ENCODE results near the gene ZNF280A.

Gene ZNF280A

GRCh38 chr22:22547692-22548300, 27.7 kb upstream of the ZNF280A start:
- no peak overlapping the region for H3K4me3 ChIP-seq
- no peak overlapping the region for H3K9ac ChIP-seq (ENCODE audit: insufficient read length)
- no peak overlapping the region for H3K27ac ChIP-seq
- H3K36me3 ChIP-seq (ENCODE audit: insufficient read depth, low read length): peaks cover 50% of the 10 kb centered on the region
- TF ChIP-seq POLR2AphosphoS5 (IDR thresholded peaks at IDR 0.05; ENCODE audit: borderline replicate concordance, low read depth, low read length): no peak
- TF ChIP-seq FOXP2 (optimal IDR thresholded peaks at IDR 0.05; ENCODE audit: control extremely low read depth, extremely low read length, insufficient read depth): no peak
- H3K9me3 ChIP-seq (ENCODE audit: low read depth, low read length): no peaks in the 10 kb centered on the region
- DNase-seq (ENCODE audit: low read depth, low spot score): no peak

- no peak for DNase-seq (ENCODE audit: low read depth, low spot score)
- Histone ChIP-seq H3K36me3 (ENCODE audit: insufficient read depth, low read length) (peaks cover 45% of the 10 kb centered on the region; the same call in 1 of the 2 replicates), H3K9ac (ENCODE audit: insufficient read length) (no peak overlapping the region), H3K27ac (no peak overlapping the region), H3K9me3 (ENCODE audit: low read depth, low read length) (no peaks in the 10 kb centered on the region), H3K4me3 (no peak overlapping the region)
- no peak for TF ChIP-seq POLR2AphosphoS5 (IDR thresholded peaks at IDR 0.05; ENCODE audit: borderline replicate concordance, low read depth, low read length)
- TF ChIP-seq FOXP2 (optimal IDR thresholded peaks at IDR 0.05; ENCODE audit: control extremely low read depth, extremely low read length, insufficient read depth): no peak
- TF ChIP-seq EZH2 (IDR thresholded peaks at IDR 0.05): no peak
Measured at GRCh38 chr22:22547226-22547625, 27.2 kb upstream of the ZNF280A start.

GRCh38 chr22:22546490-22546889, 26.4 kb upstream of the ZNF280A start:
- no peak overlapping the region for H3K4me3 ChIP-seq
- peaks cover 40% of the 10 kb centered on the region; the same call in 1 of the 2 replicates for H3K36me3 ChIP-seq (ENCODE audit: insufficient read depth, low read length)
- H3K9ac ChIP-seq (ENCODE audit: insufficient read length): no peak overlapping the region
- no peak for TF ChIP-seq EZH2 (IDR thresholded peaks at IDR 0.05)
- no peak for TF ChIP-seq FOXP2 (optimal IDR thresholded peaks at IDR 0.05; ENCODE audit: control extremely low read depth, extremely low read length, insufficient read depth)
- no peak for TF ChIP-seq POLR2AphosphoS5 (IDR thresholded peaks at IDR 0.05; ENCODE audit: borderline replicate concordance, low read depth, low read length)
- no peak overlapping the region for H3K27ac ChIP-seq
- DNase-seq (ENCODE audit: low read depth, low spot score): no peak
- H3K9me3 ChIP-seq (ENCODE audit: low read depth, low read length): no peaks in the 10 kb centered on the region

- H3K9me3 ChIP-seq (ENCODE audit: low read depth, low read length): no peaks in the 10 kb centered on the region
Measured at GRCh38 chr22:22545084-22545483, 25.0 kb upstream of the ZNF280A start.

DNA sequence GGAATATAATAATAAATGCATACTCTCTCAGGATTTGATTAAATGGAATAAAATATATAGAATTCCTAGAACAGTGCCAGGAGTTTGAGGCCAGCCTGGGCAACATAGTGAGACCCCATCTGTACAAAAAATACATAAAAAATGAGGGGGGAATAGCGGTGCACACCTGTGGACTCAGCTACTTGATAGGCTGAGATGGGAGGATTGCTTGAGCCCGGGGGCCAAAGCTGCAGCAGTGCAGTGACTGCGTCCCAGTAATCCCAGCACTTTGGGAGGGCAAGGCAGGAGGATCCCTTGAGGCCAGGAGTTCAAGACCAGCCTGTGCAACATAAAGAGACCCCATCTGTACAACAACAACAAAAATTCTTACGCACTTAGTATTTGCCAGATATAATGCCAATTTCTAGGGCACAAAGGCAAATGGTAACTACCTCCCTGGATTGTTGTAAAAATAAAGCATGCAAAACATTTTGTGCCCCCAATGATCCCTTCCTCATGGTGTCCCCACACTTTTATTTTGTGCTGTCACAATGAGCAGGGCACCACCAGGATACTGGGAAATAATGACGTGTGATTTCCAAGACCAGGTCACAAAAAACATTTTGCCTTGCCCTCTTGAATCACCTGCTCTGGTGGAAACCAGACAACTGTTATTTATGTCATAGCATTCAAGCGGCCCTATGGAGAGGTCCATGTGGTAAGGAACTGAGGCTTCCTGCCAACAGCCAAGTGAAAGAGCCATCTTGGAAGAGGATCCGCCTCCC, 18.3 kb upstream of the ZNF280A start:
- Histone ChIP-seq H3K9me3 (ENCODE audit: low read depth, low read length) (no peaks in the 10 kb centered on the region), H3K9ac (ENCODE audit: insufficient read length) (no peak overlapping the region), H3K4me3 (no peak overlapping the region), H3K36me3 (ENCODE audit: insufficient read depth, low read length) (no peaks in the 10 kb centered on the region), H3K27ac (no peak overlapping the region)
- no peak for TF ChIP-seq EZH2 (IDR thresholded peaks at IDR 0.05)
- no peak for DNase-seq (ENCODE audit: low read depth, low spot score)

More at GRCh38 chr22:22545084-22545483, 25.0 kb upstream of the ZNF280A start:
- Histone ChIP-seq H3K9ac (ENCODE audit: insufficient read length) (no peak overlapping the region), H3K27ac (no peak overlapping the region), H3K4me3 (no peak overlapping the region), H3K36me3 (ENCODE audit: insufficient read depth, low read length) (peaks cover 27% of the 10 kb centered on the region; the same call in 1 of the 2 replicates)
- DNase-seq (ENCODE audit: low read depth, low spot score): no peak
- TF ChIP-seq FOXP2 (optimal IDR thresholded peaks at IDR 0.05; ENCODE audit: control extremely low read depth, extremely low read length, insufficient read depth) (no peak), EZH2 (IDR thresholded peaks at IDR 0.05) (no peak), POLR2AphosphoS5 (IDR thresholded peaks at IDR 0.05; ENCODE audit: borderline replicate concordance, low read depth, low read length) (no peak)

DNA sequence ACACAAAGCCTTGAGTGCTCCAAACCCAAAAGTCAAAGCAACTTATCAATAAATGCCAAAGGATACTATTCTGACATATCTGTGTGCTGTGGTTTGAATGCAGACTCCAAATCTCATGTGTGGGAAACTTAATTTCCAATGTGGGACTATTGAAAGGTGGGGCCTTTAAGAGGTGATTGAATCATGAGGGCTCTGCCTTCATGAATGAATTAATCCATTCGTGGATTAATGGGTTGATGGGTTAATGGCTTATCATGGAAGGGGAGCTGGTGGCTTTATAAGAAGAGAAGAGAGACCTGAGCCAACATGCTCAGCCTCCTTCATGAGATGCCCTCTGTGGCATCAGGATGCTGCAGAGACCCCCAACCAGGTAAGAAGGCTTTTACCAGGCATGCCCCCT, 16.8 kb upstream of the ZNF280A start:
- Histone ChIP-seq H3K36me3 (ENCODE audit: insufficient read depth, low read length) (no peaks in the 10 kb centered on the region), H3K9ac (ENCODE audit: insufficient read length) (no peak overlapping the region), H3K9me3 (ENCODE audit: low read depth, low read length) (no peaks in the 10 kb centered on the region), H3K27ac (no peak overlapping the region), H3K4me3 (no peak overlapping the region)
- DNase-seq (ENCODE audit: low read depth, low spot score): no peak
- no peak for TF ChIP-seq FOXP2 (optimal IDR thresholded peaks at IDR 0.05; ENCODE audit: control extremely low read depth, extremely low read length, insufficient read depth)
- TF ChIP-seq POLR2AphosphoS5 (IDR thresholded peaks at IDR 0.05; ENCODE audit: borderline replicate concordance, low read depth, low read length): no peak
- no peak for TF ChIP-seq EZH2 (IDR thresholded peaks at IDR 0.05)

DNA sequence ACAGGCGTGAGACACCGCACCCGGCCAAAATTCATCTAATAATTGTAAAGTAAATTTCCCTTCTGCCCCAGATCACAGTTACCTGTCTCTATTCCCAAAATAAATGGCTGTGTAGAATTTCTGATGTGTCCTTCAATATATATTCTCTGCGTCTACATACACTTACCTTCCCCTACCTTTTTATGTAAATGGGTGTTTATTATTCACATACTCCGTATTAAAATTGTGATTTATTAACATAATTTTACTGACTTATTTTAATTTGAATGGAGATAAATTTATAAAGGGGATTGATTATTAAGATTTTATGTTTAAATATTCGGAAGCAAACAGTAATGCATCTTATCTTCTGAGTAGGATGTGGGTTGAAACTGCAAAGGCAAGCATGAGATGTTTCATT, 16.4 kb upstream of the ZNF280A start:
- DNase-seq (ENCODE audit: low read depth, low spot score): no peak
- no peak overlapping the region for H3K4me3 ChIP-seq
- TF ChIP-seq FOXP2 (optimal IDR thresholded peaks at IDR 0.05; ENCODE audit: control extremely low read depth, extremely low read length, insufficient read depth) (no peak), EZH2 (IDR thresholded peaks at IDR 0.05) (no peak), POLR2AphosphoS5 (IDR thresholded peaks at IDR 0.05; ENCODE audit: borderline replicate concordance, low read depth, low read length) (no peak)
- H3K27ac ChIP-seq: no peak overlapping the region
- H3K9me3 ChIP-seq (ENCODE audit: low read depth, low read length): no peaks in the 10 kb centered on the region
- H3K9ac ChIP-seq (ENCODE audit: insufficient read length): no peak overlapping the region
- H3K36me3 ChIP-seq (ENCODE audit: insufficient read depth, low read length): no peaks in the 10 kb centered on the region

GRCh38 chr22:22535662-22536061, 15.6 kb upstream of the ZNF280A start:
- Histone ChIP-seq H3K9ac (ENCODE audit: insufficient read length) (no peak overlapping the region), H3K36me3 (ENCODE audit: insufficient read depth, low read length) (no peaks in the 10 kb centered on the region), H3K27ac (no peak overlapping the region), H3K9me3 (ENCODE audit: low read depth, low read length) (no peaks in the 10 kb centered on the region), H3K4me3 (no peak overlapping the region)
- no peak for TF ChIP-seq EZH2 (IDR thresholded peaks at IDR 0.05)
- no peak for TF ChIP-seq FOXP2 (optimal IDR thresholded peaks at IDR 0.05; ENCODE audit: control extremely low read depth, extremely low read length, insufficient read depth)
- no peak for TF ChIP-seq POLR2AphosphoS5 (IDR thresholded peaks at IDR 0.05; ENCODE audit: borderline replicate concordance, low read depth, low read length)
- DNase-seq (ENCODE audit: low read depth, low spot score): no peak

Data from SK-N-MC (cell line).